H1 (cell line): Measurements from ENCODE around the gene LGI4. TPM values are rescaled to one million over a fixed set of nuclear protein-coding genes. Genes with fewer than 3 reads are reported as not detected.

Experiments
- CTCF ChIA-PET: fragments of 300-600 bp; sonication (Branson Sonifier 250); formaldehyde crosslinking; loops from one replicate; lab custom pipeline; 2021; ENCODE audit not compliant: partially characterized antibody; lab: Charles Lee
- POLR2A ChIA-PET: fragments of 300-600 bp; sonication (Branson Sonifier 250); formaldehyde crosslinking; loops from one replicate; lab custom pipeline; 2021; ENCODE audit warnings: inconsistent platforms; ENCODE audit not compliant: partially characterized antibody; lab: Charles Lee
- DNase-seq, 2 experiments: peaks; one replicate each; pipeline versions ENCODE4 v3.0.0 to v3.0.0-alpha.2; 2010 to 2022; ENCODE audit warnings: low spot score in 2 of 2, low read depth in 1 of 2, mixed read lengths in 1 of 2
- FAIRE-seq: peaks from 2 replicates; lab custom pipeline; 2011; peaks lifted over from hg19 to GRCh38; lab: Jason Lieb, UNC
- H2AFZ ChIP-seq: 2 replicates; pipeline ENCODE4 v1.8.1; 2012; ENCODE audit warnings: low read length, inconsistent platforms
- H2AK5ac ChIP-seq: 2 replicates; pipeline ENCODE4 v1.6.1; 2013; ENCODE audit warnings: low read depth, low read length
- H2BK120ac ChIP-seq: replicated peaks from 2 replicates; pipeline ENCODE3; 2013; ENCODE audit warnings: low read depth, low read length, inconsistent platforms
- H2BK12ac ChIP-seq: 2 replicates; pipeline ENCODE4 v1.6.1; 2013; ENCODE audit warnings: low read depth, low read length
- H2BK15ac ChIP-seq: 2 replicates; pipeline ENCODE4 v1.6.1; 2013; ENCODE audit warnings: low read length
- H2BK20ac ChIP-seq: 2 replicates; pipeline ENCODE4 v1.6.1; 2013; ENCODE audit warnings: low read length
- H2BK5ac ChIP-seq: 2 replicates; pipeline ENCODE4 v1.6.1; 2013; ENCODE audit warnings: low read depth, low read length
- H3K14ac ChIP-seq: 2 replicates; pipeline ENCODE4 v1.6.1; 2013; ENCODE audit warnings: inconsistent platforms; ENCODE audit not compliant: insufficient read length
- H3K18ac ChIP-seq: 2 replicates; pipeline ENCODE4 v1.6.1; 2013; ENCODE audit warnings: low read length; ENCODE audit errors: extremely low read depth
- H3K23ac ChIP-seq: 2 replicates; pipeline ENCODE4 v1.6.1; 2013; ENCODE audit warnings: inconsistent platforms; ENCODE audit not compliant: insufficient read length
- H3K23me2 ChIP-seq: 2 replicates; pipeline ENCODE4 v1.6.1; 2013; ENCODE audit warnings: low read depth, low read length
- H3K27ac ChIP-seq: 2 replicates; pipeline ENCODE4 v1.6.1; 2011; ENCODE audit warnings: low read depth, low read length, inconsistent platforms
- H3K27me3 ChIP-seq, 4 experiments: replicated peaks in 1 of 4; 1 replicate in 1 of 4; 2 replicates in 3 of 4; pipeline versions ENCODE4 v1.6.1 to v1.8.1; 2011 to 2013; ENCODE audit warnings: low read length in 3 of 4, mild to moderate bottlenecking in 3 of 4, inconsistent platforms in 2 of 4, mixed read lengths in 2 of 4, moderate library complexity in 1 of 4; ENCODE audit not compliant: control insufficient read depth in 3 of 4, insufficient read depth in 3 of 4; ENCODE audit errors: extremely low read depth in 1 of 4
- H3K36me3 ChIP-seq, 4 experiments: 2 replicates each; pipeline versions ENCODE4 v1.6.1 to v1.8.1; 2011 to 2013; ENCODE audit warnings: mild to moderate bottlenecking in 4 of 4, low read length in 3 of 4, moderate library complexity in 2 of 4, control low read depth in 1 of 4, inconsistent platforms in 1 of 4; ENCODE audit not compliant: insufficient read depth in 4 of 4, control insufficient read depth in 2 of 4
- H3K4ac ChIP-seq: replicated peaks from 2 replicates; pipeline ENCODE3; 2013; ENCODE audit warnings: low read length, low read depth, mixed read lengths, inconsistent platforms; ENCODE audit not compliant: insufficient read length
- H3K4me1 ChIP-seq, 4 experiments: replicated peaks in 1 of 4; 1 replicate in 1 of 4; 2 replicates in 3 of 4; pipeline versions ENCODE4 v1.6.1 to v1.8.1; 2011 to 2013; ENCODE audit warnings: low read length in 3 of 4, inconsistent platforms in 2 of 4, mixed read lengths in 1 of 4; ENCODE audit not compliant: insufficient read depth in 4 of 4, control insufficient read depth in 3 of 4
- H3K4me2 ChIP-seq, 2 experiments: 2 replicates each; pipeline versions ENCODE4 v1.6.1 to v1.8.1; 2011 to 2013; ENCODE audit warnings: low read depth in 2 of 2, low read length in 2 of 2, control low read depth in 1 of 2, inconsistent platforms in 1 of 2, mild to moderate bottlenecking in 1 of 2; ENCODE audit not compliant: insufficient read depth in 1 of 2
- H3K4me3 ChIP-seq, 4 experiments: fragments of 200-600, 300-600 bp in 1 of 4; sonication (generic), shearing (Covaris generic), sonication (Bioruptor Twin) in 1 of 4; 2 replicates each; pipeline versions ENCODE4 v1.5.1 to v1.8.1; 2011 to 2016; ENCODE audit warnings: low read length in 4 of 4, low read depth in 3 of 4, control low read depth in 2 of 4, inconsistent platforms in 2 of 4, mild to moderate bottlenecking in 2 of 4, mixed read lengths in 1 of 4, moderate library complexity in 1 of 4; ENCODE audit not compliant: insufficient read depth in 2 of 4; ENCODE audit errors: extremely low read depth in 1 of 4
- H3K56ac ChIP-seq: replicated peaks from 2 replicates; pipeline ENCODE3; 2013; ENCODE audit warnings: low read depth, mild to moderate bottlenecking, mixed read lengths, low read length, inconsistent platforms; ENCODE audit not compliant: insufficient read length
- H3K79me1 ChIP-seq: 2 replicates; pipeline ENCODE4 v1.6.1; 2013; ENCODE audit warnings: low read depth, low read length, control low read depth
- H3K79me2 ChIP-seq, 2 experiments: 2 replicates each; pipeline versions ENCODE4 v1.6.1 to v1.8.1; 2012 to 2013; ENCODE audit warnings: low read length in 2 of 2, mild to moderate bottlenecking in 2 of 2, inconsistent platforms in 1 of 2; ENCODE audit not compliant: insufficient read depth in 2 of 2, control insufficient read depth in 1 of 2
- H3K9ac ChIP-seq, 4 experiments: replicated peaks in 1 of 4; 1 replicate in 1 of 4; 2 replicates in 3 of 4; pipeline versions ENCODE4 v1.6.1 to v1.8.1; 2011 to 2013; ENCODE audit warnings: low read depth in 3 of 4, low read length in 3 of 4, control low read depth in 2 of 4, mild to moderate bottlenecking in 2 of 4, moderate library complexity in 2 of 4, inconsistent platforms in 1 of 4; ENCODE audit errors: extremely low read depth in 1 of 4
- H3K9me3 ChIP-seq, 2 experiments: 2 replicates each; pipeline versions ENCODE4 v1.6.1 to v1.8.1; 2012 to 2013; ENCODE audit warnings: mild to moderate bottlenecking in 2 of 2, moderate library complexity in 2 of 2, control low read depth in 1 of 2, inconsistent platforms in 1 of 2, low read depth in 1 of 2, low read length in 1 of 2, mixed read lengths in 1 of 2; ENCODE audit not compliant: insufficient read depth in 2 of 2
- H4K20me1 ChIP-seq, 2 experiments: replicated peaks in 1 of 2; 2 replicates each; pipeline versions ENCODE3 to v1.8.1; 2011 to 2013; ENCODE audit warnings: inconsistent platforms in 2 of 2, low read length in 2 of 2, mild to moderate bottlenecking in 1 of 2; ENCODE audit not compliant: insufficient read depth in 2 of 2, control insufficient read depth in 1 of 2
- H4K5ac ChIP-seq: 2 replicates; pipeline ENCODE4 v1.6.1; 2013; ENCODE audit warnings: low read length, low read depth, mixed read lengths, inconsistent platforms; ENCODE audit not compliant: insufficient read length
- H4K8ac ChIP-seq: 2 replicates; pipeline ENCODE4 v1.8.0; 2013; ENCODE audit warnings: mild to moderate bottlenecking, moderate library complexity, low read length, inconsistent platforms; ENCODE audit not compliant: insufficient read depth; ENCODE audit errors: extremely low read depth
- H4K91ac ChIP-seq: replicated peaks from 2 replicates; pipeline ENCODE3; 2013; ENCODE audit warnings: low read length, mixed read lengths, inconsistent platforms; ENCODE audit not compliant: insufficient read length
- MAFK ChIP-seq: IDR thresholded peaks from 2 replicates; pipeline ENCODE4 v1.6.1; 2012; ENCODE audit warnings: low read depth, mild to moderate bottlenecking, improper control_type of control experiment, low read length
- WGBS, 2 experiments: shearing (Covaris generic) in 1 of 2; methylation state at CpG; one replicate each; pipeline versions ENCODE4 v1.1.6 to v1.1.7; 2013 to 2015; ENCODE audit warnings: low lambda C conversion rate in 2 of 2, mixed read lengths in 2 of 2, inconsistent platforms in 1 of 2, low coverage in 1 of 2, missing lambda C conversion rate in 1 of 2; ENCODE audit not compliant: insufficient replicate concordance in 2 of 2, insufficient coverage in 1 of 2, insufficient read length in 1 of 2; ENCODE audit errors: extremely low coverage in 1 of 2, missing lambda C conversion rate in 1 of 2; 5-methylcytosine and 5-hydroxymethylcytosine counted together
- polyA plus RNA-seq, 7 experiments: library from polyadenylated mRNA; depleted of rRNA in 3 of 7; stranded (reverse) in 5 of 7; unstranded in 2 of 7; fragments of >200 nt in 5 of 7; fragments of 200-250 nt in 2 of 7; gene quantifications; 1 replicate in 5 of 7; 2 replicates in 1 of 7; 4 replicates in 1 of 7; pipeline versions ENCODE4 v1.2.1 to v1.2.3, GENCODE V29; 2011 to 2013; ENCODE audit warnings: missing spikeins in 2 of 7, mixed read lengths in 2 of 7
- total RNA-seq: library from RNA; stranded (reverse); fragmentation: NEBNext Ultra II Directional; extraction: Animal tissue kit (Norgen Biotek cat#: 25700); gene quantifications from 2 replicates; pipeline ENCODE4 v1.2.1, GENCODE V29; 2021

Gene LGI4
- total and polyA plus RNA-seq, 2 of the 8 experiments (the other 6 are each of a cell fraction or from before 2014, with no cell fraction given), result 2.0 to 8.2 TPM

DNA sequence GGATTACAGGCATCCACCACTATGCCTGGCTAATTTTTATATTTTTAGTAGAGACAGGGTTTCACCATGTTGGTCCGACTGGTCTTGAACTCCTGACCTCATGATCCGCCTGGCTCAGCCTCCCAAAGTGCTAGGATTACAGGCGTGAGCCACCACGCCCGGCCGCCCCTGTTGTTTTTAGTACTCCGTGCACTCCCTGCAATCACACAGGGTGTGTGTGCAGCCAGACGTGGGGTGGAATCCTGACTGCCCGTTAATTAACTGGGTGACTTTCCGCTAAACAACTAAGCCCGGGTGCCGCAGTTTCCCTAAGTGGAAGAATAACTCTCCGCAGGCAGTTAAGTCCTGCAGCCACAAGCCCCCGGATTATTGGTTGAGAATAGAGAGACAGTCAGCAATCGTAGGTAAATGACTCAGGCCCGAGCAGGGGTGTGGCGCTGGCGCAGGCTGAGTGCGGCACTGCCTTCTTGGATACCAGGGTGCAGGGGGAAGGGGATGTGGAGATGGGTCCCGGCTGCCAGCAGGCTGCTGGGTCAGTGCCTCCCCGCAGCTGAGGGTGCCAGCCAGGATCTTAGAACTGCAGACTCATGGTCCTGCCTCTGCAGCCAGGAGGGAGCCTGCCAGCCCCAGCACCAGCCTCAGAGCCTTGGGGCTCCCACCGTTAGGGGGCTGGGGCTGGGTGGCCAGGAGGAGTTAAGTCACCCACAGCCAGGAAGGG lies 25.3 kb downstream of the LGI4 start:
- ChIA-PET CTCF (interaction anchor here (0.6 to 3.4 kb wide), 7 partner anchors 10 to 92 kb away, joined by 3 to 21 read pairs (median 3); no protein-coding TSS in a partner anchor), POLR2A (interaction anchor here (0.6 to 0.9 kb wide), 2 partner anchors 100 to 147 kb away, joined by 3 read pairs; no protein-coding TSS in a partner anchor)
- H3K14ac ChIP-seq, result no peak overlapping the region
- FAIRE-seq (no peak), DNase-seq (no peak)
- no peak overlapping the region for H2BK12ac ChIP-seq
- H2BK5ac ChIP-seq, result no peak overlapping the region
- no peak overlapping the region for H2BK120ac ChIP-seq
- H3K4me3 ChIP-seq, result no peak overlapping the region
- WGBS, 2 experiments, result 87% methylated on average over 22 of the region's 22 CpGs; no CpG with 5 or more reads in 1 of the 2 experiments
- H3K27me3 ChIP-seq, result no peaks in the 10 kb centered on the region; a peak in 1 of 7 replicates
- H3K79me2 ChIP-seq, result no peaks in the 10 kb centered on the region
- 0 out of 2 replicates have a peak overlapping the region, but pooled peaks have one; percentile 46 for H2BK15ac ChIP-seq
- H4K8ac ChIP-seq, result no peak overlapping the region; the same call in 1 of the 2 replicates
- no peak overlapping the region for H3K4ac ChIP-seq
- H3K9me3 ChIP-seq, result no peaks in the 10 kb centered on the region
- no peak overlapping the region for H3K4me2 ChIP-seq
- no peak overlapping the region for H3K56ac ChIP-seq
- H3K23ac ChIP-seq, result no peak overlapping the region
- no peak overlapping the region for H3K27ac ChIP-seq
- TF ChIP-seq MAFK, result no peak
- H2AK5ac ChIP-seq, result no peak overlapping the region
- no peak overlapping the region for H3K9ac ChIP-seq
- no peak overlapping the region for H4K91ac ChIP-seq
- H3K18ac ChIP-seq, result no peak overlapping the region; the same call in 1 of the 2 replicates
- H3K23me2 ChIP-seq, result peaks cover 7% of the 10 kb centered on the region; the same call in 1 of the 2 replicates
- peaks cover 0 to 8% (median 2%) of the 10 kb centered on the region in 4 experiments; a peak in 3 of 7 replicates for H3K4me1 ChIP-seq
- H4K5ac ChIP-seq, result no peak overlapping the region
- no peak overlapping the region for H2BK20ac ChIP-seq
- no peaks in the 10 kb centered on the region for H3K36me3 ChIP-seq
- H4K20me1 ChIP-seq, result peaks cover 0 to 7% of the 10 kb centered on the region in 2 experiments
- H2AFZ ChIP-seq, result no peak overlapping the region
- H3K79me1 ChIP-seq, result no peaks in the 10 kb centered on the region
